Midbrain (tissue), 1 donor: Measurements from ENCODE around the gene VPS8.

Experiments used
- DNase-seq: peaks from one replicate; lab custom pipeline; 2025; lab: John Stamatoyannopoulos, UW

Gene VPS8

GRCh38 chr3:184812662-184813042 lies 686 bp downstream of the VPS8 start:
- no peak for DNase-seq

- no peak for DNase-seq
Observed at GRCh38 chr3:184813357-184813756, 1.4 kb downstream of the VPS8 start.

GRCh38 chr3:184814214-184814613 lies 2.2 kb downstream of the VPS8 start:
- DNase-seq = no peak

- no peak for DNase-seq
Observed at GRCh38 chr3:184815046-184815930, 3.3 kb downstream of the VPS8 start.

GRCh38 chr3:184816614-184817013 lies 4.6 kb downstream of the VPS8 start:
- no peak for DNase-seq

- DNase-seq = no peak
Observed at GRCh38 chr3:184820525-184820924, 8.6 kb downstream of the VPS8 start.

GRCh38 chr3:184821034-184821433 lies 9.1 kb downstream of the VPS8 start:
- no peak for DNase-seq

GRCh38 chr3:184822081-184822480 lies 10.1 kb downstream of the VPS8 start:
- no peak for DNase-seq

GRCh38 chr3:184822654-184823053 lies 10.7 kb downstream of the VPS8 start:
- no peak for DNase-seq

GRCh38 chr3:184823990-184824389 lies 12.0 kb downstream of the VPS8 start:
- no peak for DNase-seq

- no peak for DNase-seq
Observed at GRCh38 chr3:184825121-184825820, 13.3 kb downstream of the VPS8 start.

GRCh38 chr3:184827572-184827971 lies 15.6 kb downstream of the VPS8 start:
- no peak for DNase-seq

- no peak for DNase-seq
Observed at GRCh38 chr3:184832044-184832443, 20.1 kb downstream of the VPS8 start.

GRCh38 chr3:184832903-184833302 lies 20.9 kb downstream of the VPS8 start:
- no peak for DNase-seq

GRCh38 chr3:184836090-184836822 lies 24.3 kb downstream of the VPS8 start:
- no peak for DNase-seq

- DNase-seq = no peak
Observed at GRCh38 chr3:184842433-184842832, 30.5 kb downstream of the VPS8 start.

GRCh38 chr3:184845819-184846218 lies 33.9 kb downstream of the VPS8 start:
- DNase-seq = no peak

GRCh38 chr3:184846496-184846895 lies 34.5 kb downstream of the VPS8 start:
- no peak for DNase-seq

GRCh38 chr3:184848934-184849333 lies 37.0 kb downstream of the VPS8 start:
- DNase-seq = no peak

- no peak for DNase-seq
Observed at GRCh38 chr3:184850201-184850600, 38.2 kb downstream of the VPS8 start.

- no peak for DNase-seq
Observed at GRCh38 chr3:184857099-184857498, 45.1 kb downstream of the VPS8 start.

GRCh38 chr3:184864000-184864399 lies 52.0 kb downstream of the VPS8 start:
- no peak for DNase-seq

- DNase-seq = no peak
Observed at GRCh38 chr3:184868477-184868876, 56.5 kb downstream of the VPS8 start.
